ENCODE results near the gene PIEZO2. TPM values are rescaled to one million over a fixed set of nuclear protein-coding genes. Genes with fewer than 3 reads are reported as not detected.
"Not testable (repeated sequence)": the region's sequence is repeated elsewhere in the genome, so short reads cannot be mapped to it uniquely, and the experiment has no call there.

Gene PIEZO2
- total RNA-seq, 1 donor from 2014 or later, result 134 TPM

GRCh38 chr18:10659000-10659399 is 490.4 kb downstream of the PIEZO2 start:
- H3K9me3 Mint-ChIP-seq (ENCODE audit: unreplicated experiment), result no peaks in the 10 kb centered on the region

GRCh38 chr18:10644003-10644402 is 505.4 kb downstream of the PIEZO2 start:
- not testable (repeated sequence) for H3K4me1 Mint-ChIP-seq (ENCODE audit: unreplicated experiment); H3K9me3 Mint-ChIP-seq (ENCODE audit: unreplicated experiment); H3K4me3 Mint-ChIP-seq (ENCODE audit: unreplicated experiment); DNase-seq (ENCODE audit: extremely low spot score, unreplicated experiment); H3K27me3 Mint-ChIP-seq (ENCODE audit: unreplicated experiment); H3K27ac Mint-ChIP-seq (ENCODE audit: unreplicated experiment); H3K36me3 Mint-ChIP-seq (ENCODE audit: unreplicated experiment)

More at GRCh38 chr18:10659000-10659399, 490.4 kb downstream of the PIEZO2 start:
- H3K4me3 Mint-ChIP-seq (ENCODE audit: unreplicated experiment), result no peak overlapping the region
- peaks cover 7% of the 10 kb centered on the region for H3K27me3 Mint-ChIP-seq (ENCODE audit: unreplicated experiment)
- peaks cover 14% of the 10 kb centered on the region for H3K4me1 Mint-ChIP-seq (ENCODE audit: unreplicated experiment)
- DNase-seq (ENCODE audit: extremely low spot score, unreplicated experiment), result no peak
- no peaks in the 10 kb centered on the region for H3K36me3 Mint-ChIP-seq (ENCODE audit: unreplicated experiment)
- TF ChIP-seq CTCF (IDR thresholded peaks at IDR 0.05), result no peak
- H3K27ac Mint-ChIP-seq (ENCODE audit: unreplicated experiment), result no peak overlapping the region

- not testable (repeated sequence) for H3K9me3 Mint-ChIP-seq (ENCODE audit: unreplicated experiment); H3K27ac Mint-ChIP-seq (ENCODE audit: unreplicated experiment); H3K27me3 Mint-ChIP-seq (ENCODE audit: unreplicated experiment); H3K4me3 Mint-ChIP-seq (ENCODE audit: unreplicated experiment); H3K36me3 Mint-ChIP-seq (ENCODE audit: unreplicated experiment); H3K4me1 Mint-ChIP-seq (ENCODE audit: unreplicated experiment); DNase-seq (ENCODE audit: extremely low spot score, unreplicated experiment)
These were observed 506.3 kb downstream of the PIEZO2 start for GRCh38 chr18:10642915-10643524.

GRCh38 chr18:10638539-10638885 is 510.9 kb downstream of the PIEZO2 start:
- H3K4me3 Mint-ChIP-seq (ENCODE audit: unreplicated experiment); H3K36me3 Mint-ChIP-seq (ENCODE audit: unreplicated experiment); H3K9me3 Mint-ChIP-seq (ENCODE audit: unreplicated experiment); H3K4me1 Mint-ChIP-seq (ENCODE audit: unreplicated experiment); H3K27ac Mint-ChIP-seq (ENCODE audit: unreplicated experiment); DNase-seq (ENCODE audit: extremely low spot score, unreplicated experiment); H3K27me3 Mint-ChIP-seq (ENCODE audit: unreplicated experiment): not testable (repeated sequence)

GRCh38 chr18:10637858-10638538 is 511.4 kb downstream of the PIEZO2 start:
- not testable (repeated sequence) for H3K9me3 Mint-ChIP-seq (ENCODE audit: unreplicated experiment); H3K4me1 Mint-ChIP-seq (ENCODE audit: unreplicated experiment); H3K27me3 Mint-ChIP-seq (ENCODE audit: unreplicated experiment); H3K27ac Mint-ChIP-seq (ENCODE audit: unreplicated experiment); H3K36me3 Mint-ChIP-seq (ENCODE audit: unreplicated experiment); DNase-seq (ENCODE audit: extremely low spot score, unreplicated experiment); H3K4me3 Mint-ChIP-seq (ENCODE audit: unreplicated experiment)

- H3K4me3 Mint-ChIP-seq (ENCODE audit: unreplicated experiment); H3K4me1 Mint-ChIP-seq (ENCODE audit: unreplicated experiment); DNase-seq (ENCODE audit: extremely low spot score, unreplicated experiment); H3K36me3 Mint-ChIP-seq (ENCODE audit: unreplicated experiment); H3K9me3 Mint-ChIP-seq (ENCODE audit: unreplicated experiment); H3K27ac Mint-ChIP-seq (ENCODE audit: unreplicated experiment): not testable (repeated sequence)
- peaks cover 11% of the 10 kb centered on the region for H3K27me3 Mint-ChIP-seq (ENCODE audit: unreplicated experiment)
These were observed 520.3 kb downstream of the PIEZO2 start for GRCh38 chr18:10629076-10629475.

- DNase-seq (ENCODE audit: extremely low spot score, unreplicated experiment); H3K4me1 Mint-ChIP-seq (ENCODE audit: unreplicated experiment); H3K9me3 Mint-ChIP-seq (ENCODE audit: unreplicated experiment); H3K36me3 Mint-ChIP-seq (ENCODE audit: unreplicated experiment); H3K27me3 Mint-ChIP-seq (ENCODE audit: unreplicated experiment); H3K4me3 Mint-ChIP-seq (ENCODE audit: unreplicated experiment); H3K27ac Mint-ChIP-seq (ENCODE audit: unreplicated experiment): not testable (repeated sequence)
These were observed 522.7 kb downstream of the PIEZO2 start for GRCh38 chr18:10626606-10627213.

- not testable (repeated sequence) for H3K27ac Mint-ChIP-seq (ENCODE audit: unreplicated experiment); H3K4me3 Mint-ChIP-seq (ENCODE audit: unreplicated experiment); H3K36me3 Mint-ChIP-seq (ENCODE audit: unreplicated experiment); H3K9me3 Mint-ChIP-seq (ENCODE audit: unreplicated experiment); DNase-seq (ENCODE audit: extremely low spot score, unreplicated experiment); H3K4me1 Mint-ChIP-seq (ENCODE audit: unreplicated experiment)
- H3K27me3 Mint-ChIP-seq (ENCODE audit: unreplicated experiment), result peaks cover 11% of the 10 kb centered on the region
These were observed 525.8 kb downstream of the PIEZO2 start for GRCh38 chr18:10623606-10624005.

- not testable (repeated sequence) for H3K27ac Mint-ChIP-seq (ENCODE audit: unreplicated experiment); H3K4me3 Mint-ChIP-seq (ENCODE audit: unreplicated experiment); H3K4me1 Mint-ChIP-seq (ENCODE audit: unreplicated experiment); DNase-seq (ENCODE audit: extremely low spot score, unreplicated experiment); H3K36me3 Mint-ChIP-seq (ENCODE audit: unreplicated experiment); H3K9me3 Mint-ChIP-seq (ENCODE audit: unreplicated experiment)
- peaks cover 11% of the 10 kb centered on the region for H3K27me3 Mint-ChIP-seq (ENCODE audit: unreplicated experiment)
These were observed 526.4 kb downstream of the PIEZO2 start for GRCh38 chr18:10622982-10623381.

GRCh38 chr18:10620670-10621329 is 528.6 kb downstream of the PIEZO2 start:
- H3K4me3 Mint-ChIP-seq (ENCODE audit: unreplicated experiment); H3K36me3 Mint-ChIP-seq (ENCODE audit: unreplicated experiment); H3K4me1 Mint-ChIP-seq (ENCODE audit: unreplicated experiment); H3K9me3 Mint-ChIP-seq (ENCODE audit: unreplicated experiment); DNase-seq (ENCODE audit: extremely low spot score, unreplicated experiment); H3K27ac Mint-ChIP-seq (ENCODE audit: unreplicated experiment): not testable (repeated sequence)
- peaks cover 11% of the 10 kb centered on the region for H3K27me3 Mint-ChIP-seq (ENCODE audit: unreplicated experiment)
